GM18505 (cell line): Measurements from ENCODE around the gene AVPI1.
"Not testable (repeated sequence)": the region's sequence is repeated elsewhere in the genome, so short reads cannot be mapped to it uniquely, and the experiment has no call there.

Source experiments
- ATAC-seq: cut with Tn5 transposase; IDR thresholded peaks from one replicate; pipeline ENCODE4 v1.9.1; 2021; ENCODE audit not compliant: unreplicated experiment
- POLR2A ChIP-seq: IDR thresholded peaks from 4 replicates; pipeline ENCODE4 v1.6.1; 2011; ENCODE audit warnings: borderline replicate concordance; ENCODE audit not compliant: insufficient read depth, insufficient read length; ENCODE audit errors: extremely low read depth

The AVPI1 gene

DNA sequence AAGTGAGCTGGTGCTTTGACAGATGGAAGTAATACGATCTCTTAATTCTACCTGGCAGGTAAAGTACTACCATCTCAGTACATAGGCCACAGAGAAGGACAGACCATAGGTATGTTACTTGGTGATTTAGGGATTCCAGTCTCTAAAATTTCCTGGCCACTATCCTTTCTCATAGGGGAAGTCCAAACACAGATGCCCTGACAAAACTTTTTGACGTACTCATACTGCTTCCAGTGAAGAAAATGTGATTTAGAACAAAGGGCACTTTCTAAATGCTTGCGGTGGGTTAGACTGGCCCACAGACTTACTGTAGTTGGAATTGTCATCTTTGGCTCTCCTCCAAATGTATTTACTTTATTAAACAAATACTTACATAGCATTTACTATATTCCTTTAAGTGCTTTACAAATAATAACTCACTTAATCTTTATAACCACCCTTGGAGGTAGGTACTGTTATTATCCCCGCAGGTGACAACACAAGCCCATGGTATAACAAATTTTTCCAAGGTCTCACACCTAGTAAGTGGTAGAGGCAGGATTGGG is 43.5 kb downstream of the AVPI1 start:
- TF ChIP-seq POLR2A = no peak
- no peak for ATAC-seq

DNA sequence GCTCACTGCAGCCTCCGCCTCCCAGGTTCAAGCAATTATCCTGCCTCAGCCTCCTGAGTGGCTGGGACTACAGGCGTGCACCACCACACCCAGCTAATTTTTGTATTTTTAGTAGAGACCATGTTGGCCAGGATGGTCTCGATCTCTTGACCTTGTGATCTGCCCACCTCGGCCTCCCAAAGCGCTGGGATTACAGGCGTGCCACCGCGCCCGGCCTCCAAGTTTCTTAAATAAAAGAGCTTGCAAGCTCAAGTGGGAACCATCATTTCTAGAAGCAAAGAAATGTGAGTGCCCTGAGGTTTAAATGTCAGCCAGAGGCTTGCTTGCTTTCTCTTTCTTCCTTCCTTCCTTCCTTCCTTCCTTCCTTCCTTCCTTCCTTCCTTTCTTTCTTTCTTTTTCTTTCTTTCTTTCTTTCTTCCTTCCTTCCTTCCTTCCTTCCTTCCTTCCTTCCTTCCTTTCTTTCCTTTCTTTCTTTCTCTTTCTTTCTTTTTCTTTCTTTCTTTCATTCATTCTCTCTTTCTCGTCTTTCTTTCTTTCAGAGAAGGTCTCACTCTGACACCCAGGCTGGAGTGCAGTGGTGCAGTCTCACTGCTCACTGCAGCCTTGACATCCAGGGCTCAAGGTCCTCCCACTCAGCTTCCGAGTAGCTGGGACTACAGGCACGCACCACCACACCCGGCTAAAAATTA is 44.4 kb downstream of the AVPI1 start:
- ATAC-seq = not testable (repeated sequence)

DNA sequence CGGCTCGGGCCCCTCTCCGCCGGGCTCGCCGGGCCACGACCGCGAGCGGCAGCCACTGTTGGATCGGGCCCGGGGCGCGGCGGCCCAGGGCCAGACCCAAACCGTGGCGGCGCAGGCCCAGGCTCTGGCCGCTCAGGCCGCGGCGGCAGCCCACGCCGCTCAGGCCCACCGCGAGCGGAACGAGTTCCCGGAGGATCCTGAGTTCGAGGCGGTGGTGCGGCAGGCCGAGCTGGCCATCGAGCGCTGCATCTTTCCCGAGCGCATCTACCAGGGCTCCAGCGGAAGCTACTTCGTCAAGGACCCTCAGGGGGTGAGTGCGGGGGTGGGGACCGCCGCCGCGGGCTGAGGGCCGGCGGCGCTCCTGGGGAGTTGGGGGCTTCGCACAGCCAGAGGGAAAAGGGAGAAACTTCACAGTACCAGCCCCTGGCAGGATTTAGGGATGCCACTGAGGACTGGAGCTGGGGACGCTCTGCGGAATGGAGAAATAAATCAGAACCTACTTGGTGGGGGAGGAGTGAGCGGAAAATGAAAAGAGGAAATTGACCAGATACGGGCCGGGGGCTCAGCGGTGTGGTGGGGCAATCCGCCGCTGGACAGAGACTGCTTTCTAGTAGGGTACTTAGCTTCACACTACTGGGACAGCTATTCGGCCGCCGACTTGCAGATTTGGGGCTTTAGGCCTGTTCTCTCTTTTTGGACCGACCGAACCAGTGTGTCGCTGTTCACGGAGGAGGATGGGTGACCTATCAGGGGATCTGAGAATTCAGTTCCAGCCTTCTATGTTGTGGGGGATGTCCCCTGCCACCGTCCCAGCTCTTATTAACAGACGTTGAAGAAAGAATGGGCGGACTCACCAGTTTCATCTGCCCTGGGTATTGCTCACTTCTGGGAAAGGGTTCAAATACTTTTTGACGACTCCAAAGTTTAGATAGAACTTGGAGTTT is 45.9 kb downstream of the AVPI1 start:
- ATAC-seq = peak; percentile 33
- TF ChIP-seq POLR2A = no peak

DNA sequence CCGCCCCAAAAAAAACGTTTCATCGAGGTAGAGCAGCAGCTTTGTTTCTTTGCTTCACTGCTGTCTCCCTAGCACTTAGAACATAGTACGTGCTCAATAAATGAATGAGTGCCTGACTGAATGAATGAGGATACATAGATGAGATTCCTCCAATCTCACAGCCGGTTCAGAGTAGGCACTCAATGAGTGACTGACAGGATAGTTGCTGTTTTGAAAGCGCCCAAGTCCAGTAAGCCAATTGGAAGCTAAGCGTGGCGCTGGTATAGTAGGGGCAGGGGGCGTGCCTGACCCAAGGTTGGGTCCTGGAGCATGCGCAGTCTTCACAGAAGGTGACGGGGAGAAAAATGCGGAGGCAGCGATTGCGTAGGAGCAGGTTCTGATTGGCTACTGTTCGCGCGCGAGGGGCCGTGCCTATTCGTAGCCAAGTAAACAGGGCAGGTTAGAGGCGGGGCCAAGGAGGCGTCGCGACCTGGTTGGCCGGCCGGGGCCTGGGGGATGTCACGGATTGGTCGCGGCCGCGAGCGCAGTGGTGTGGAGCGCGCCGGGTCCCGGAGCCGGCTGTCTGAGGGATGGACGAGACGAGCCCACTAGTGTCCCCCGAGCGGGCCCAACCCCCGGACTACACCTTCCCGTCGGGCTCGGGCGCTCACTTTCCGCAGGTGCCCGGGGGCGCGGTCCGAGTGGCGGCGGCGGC is 46.7 kb downstream of the AVPI1 start, which contains the start of gene PI4K2A:
PI4K2A (plus strand) TSS at position 498 of the 694 bp plus-strand sequence; CDS start at position 570, 72 bp downstream.
- ATAC-seq = peak; percentile 96
- peak; percentile 76 for TF ChIP-seq POLR2A

DNA sequence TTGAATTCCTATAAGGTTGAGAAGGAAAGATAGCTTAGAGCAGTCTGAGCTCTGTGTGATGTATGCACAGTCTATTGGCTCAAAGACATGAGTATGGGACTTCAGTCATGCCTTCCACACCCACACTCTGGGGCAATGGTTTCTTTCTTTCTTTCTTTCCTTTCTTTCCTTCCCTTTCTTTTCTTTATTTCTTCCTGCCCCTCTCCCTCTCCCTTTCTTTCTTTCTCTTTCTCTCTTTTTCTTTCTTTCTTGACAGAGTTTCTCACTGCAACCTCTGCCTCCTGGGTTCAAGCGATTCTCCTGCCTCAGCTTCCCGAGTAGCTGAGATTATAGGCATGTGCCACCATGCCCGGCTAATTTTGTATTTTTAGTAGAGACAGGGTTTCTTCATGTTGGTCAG is 48.0 kb downstream of the AVPI1 start:
- not testable (repeated sequence) for ATAC-seq

DNA sequence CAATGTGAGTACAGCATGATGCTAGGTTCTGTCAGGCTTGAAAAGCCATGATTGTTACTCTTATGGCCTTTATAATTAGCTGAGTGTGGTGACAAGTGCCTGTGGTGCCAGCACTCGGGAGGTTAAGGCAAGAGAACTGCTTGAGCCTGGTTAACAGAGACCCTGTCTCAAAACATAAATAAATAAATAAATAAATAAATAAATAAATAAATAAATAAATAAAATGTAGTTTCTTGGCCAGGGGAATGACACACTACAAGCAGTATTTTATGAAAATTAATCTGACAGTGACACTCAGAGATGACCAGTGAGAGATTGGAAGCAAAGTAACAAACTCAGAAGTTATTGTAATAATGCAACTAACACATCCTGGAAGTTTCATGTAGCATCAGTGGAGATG is 51.5 kb downstream of the AVPI1 start:
- TF ChIP-seq POLR2A = no peak
- no peak for ATAC-seq

DNA sequence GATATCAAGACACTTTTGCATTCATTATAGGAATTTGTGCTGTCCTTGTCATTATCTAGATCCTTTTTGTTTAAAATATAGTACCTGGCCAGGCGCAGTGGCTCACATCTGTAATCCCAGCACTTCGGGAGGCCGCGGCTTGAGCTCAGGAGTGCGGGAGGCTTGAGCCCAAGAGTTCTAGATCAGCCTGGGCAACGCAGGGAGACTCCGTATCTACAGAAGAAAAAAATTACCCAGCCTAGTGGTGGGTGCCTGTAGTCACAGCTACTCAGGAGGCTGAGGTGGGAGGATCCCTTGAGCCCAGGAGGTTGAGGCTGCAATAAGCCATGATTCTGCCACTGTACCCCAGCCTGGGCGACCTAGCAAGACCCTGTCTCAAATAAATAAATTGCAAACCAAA is 53.1 kb downstream of the AVPI1 start:
- TF ChIP-seq POLR2A = no peak
- ATAC-seq = no peak

DNA sequence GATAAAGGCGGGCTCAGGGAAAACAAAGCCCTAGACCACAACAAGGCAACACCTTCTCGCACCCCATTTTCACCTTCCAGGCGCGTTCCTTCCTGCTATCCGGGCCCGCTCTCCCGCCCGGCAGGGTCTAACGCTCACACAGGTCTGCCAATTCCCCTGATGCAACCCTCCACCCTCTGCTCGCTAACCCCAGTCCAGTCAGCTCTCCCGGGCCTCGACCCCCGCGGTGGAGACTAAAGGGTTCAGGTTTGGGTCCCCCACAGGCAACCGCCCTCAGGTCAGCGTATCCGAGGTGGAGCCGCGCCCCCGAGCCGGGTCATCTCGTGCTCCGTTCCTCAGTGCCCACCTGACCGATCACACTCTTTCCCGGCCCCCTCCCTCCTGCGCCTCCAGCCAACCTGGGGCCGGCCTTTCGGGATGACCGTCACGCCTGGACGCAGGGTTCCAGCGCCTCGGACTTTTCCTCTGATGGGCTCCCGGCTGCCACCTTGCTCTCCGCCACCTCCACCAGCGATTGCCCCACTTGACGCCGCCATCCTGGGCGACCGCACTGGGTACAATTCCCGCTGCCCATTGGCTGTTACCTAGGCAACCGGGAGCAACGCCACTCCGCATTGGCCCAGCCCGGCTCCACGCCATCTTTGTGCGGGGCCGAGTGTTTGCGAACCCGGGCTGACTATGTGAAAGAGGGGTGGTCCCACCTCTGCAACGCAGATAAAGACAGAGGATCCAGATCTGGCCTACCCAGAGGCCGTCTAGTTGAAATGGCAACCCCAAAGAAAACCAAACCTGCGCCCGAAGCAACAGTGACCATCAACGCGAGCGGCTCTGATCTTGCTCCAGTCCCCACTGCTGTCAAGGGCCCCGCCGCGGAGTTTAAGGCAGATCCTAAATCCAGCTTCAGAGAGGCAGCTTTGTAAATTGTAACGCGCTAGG is 53.8 kb downstream of the AVPI1 start, which contains the start of gene MORN4:
MORN4 (minus strand) TSS at position 552 of the 936 bp plus-strand sequence. CDS start 13,847 bp downstream, outside the sequence.
- TF ChIP-seq POLR2A = peak; percentile 49

DNA sequence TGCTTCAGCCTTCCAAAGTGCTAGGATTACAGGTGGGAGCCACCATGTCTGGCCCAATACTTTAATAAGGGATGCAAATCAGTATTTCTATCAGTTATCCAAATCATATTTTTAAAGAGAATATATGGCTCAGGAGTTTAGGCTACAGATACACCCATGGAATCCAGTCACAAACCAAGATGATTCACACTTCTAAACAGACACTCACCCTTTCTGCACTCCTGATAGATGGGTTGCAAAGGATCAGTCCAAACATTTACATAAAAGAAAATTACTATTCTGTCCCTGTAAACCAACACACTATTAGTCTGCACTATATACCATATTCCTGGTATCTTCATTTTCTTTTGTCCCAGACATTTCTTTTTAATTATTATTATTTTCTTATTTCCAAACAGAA is 55.9 kb downstream of the AVPI1 start:
- no peak for ATAC-seq
- no peak for TF ChIP-seq POLR2A

More for the DNA sequence above, 53.8 kb downstream of the AVPI1 start, which contains the start of gene MORN4:
- peak; percentile 98 for ATAC-seq

DNA sequence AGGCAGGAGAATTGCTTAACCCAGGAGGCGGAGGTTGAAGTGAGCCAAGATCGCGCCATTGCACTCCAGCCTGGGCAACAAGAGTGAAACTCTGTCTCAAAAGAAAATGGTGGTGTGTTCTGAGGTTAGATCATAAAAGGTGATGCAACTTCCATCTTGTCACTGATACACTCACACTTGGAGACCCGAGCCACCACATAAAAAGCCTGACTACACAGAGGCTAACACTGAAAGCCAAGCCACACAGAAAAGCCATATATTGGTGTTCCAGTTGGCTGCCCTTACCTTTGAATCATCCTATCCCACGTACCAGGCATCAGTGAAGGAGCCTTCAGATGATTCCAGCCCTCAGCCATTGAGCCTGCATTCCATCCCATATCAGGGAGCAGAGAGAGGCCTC is 57.8 kb downstream of the AVPI1 start:
- TF ChIP-seq POLR2A = no peak
- no peak for ATAC-seq

DNA sequence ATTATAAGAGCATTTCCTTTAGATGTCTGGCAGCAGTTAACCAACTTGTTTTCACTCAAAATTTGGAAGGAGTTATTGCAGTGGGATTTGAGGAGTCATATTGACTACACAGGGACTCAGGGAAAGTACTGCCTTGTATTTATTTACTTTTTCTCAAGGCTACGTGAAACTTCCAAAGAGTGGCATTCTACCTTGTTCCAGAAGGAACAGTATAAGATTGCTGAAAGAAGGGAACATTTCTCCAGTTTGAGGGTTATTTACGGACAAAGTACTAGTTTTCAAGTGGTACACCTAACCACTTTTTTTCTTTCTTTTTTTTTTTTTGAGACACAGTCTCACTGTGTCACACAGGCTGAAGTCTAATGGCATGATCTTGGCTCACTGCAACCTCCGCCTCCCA is 58.8 kb downstream of the AVPI1 start:
- ATAC-seq = no peak
- TF ChIP-seq POLR2A = no peak

DNA sequence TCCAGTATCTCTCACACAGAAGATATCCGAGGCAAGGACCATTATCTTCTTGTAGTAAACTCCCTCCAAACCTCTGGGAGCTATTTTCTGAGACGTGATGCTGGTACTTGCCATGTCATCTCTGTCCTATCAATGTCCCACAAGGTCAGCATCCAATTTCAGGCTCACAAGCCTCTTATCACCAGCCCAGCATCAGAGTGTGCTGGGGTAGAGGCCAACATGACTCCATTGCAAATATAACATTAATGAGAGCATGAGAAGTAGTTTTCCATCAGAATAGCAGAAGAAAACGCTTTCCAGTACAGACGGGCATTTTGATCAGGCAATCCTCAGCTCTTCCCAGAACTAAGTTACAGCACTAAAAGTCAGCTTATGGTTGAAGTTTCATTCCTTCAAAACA is 59.3 kb downstream of the AVPI1 start:
- no peak for ATAC-seq
- no peak for TF ChIP-seq POLR2A
